Measurements from ENCODE around the gene CFAP100.

- TF ChIP-seq CTCF (IDR thresholded peaks at IDR 0.05) (no peak), ZFX (IDR thresholded peaks at IDR 0.05; ENCODE audit: borderline replicate concordance) (no peak)
These were observed 85.5 kb downstream of the CFAP100 start for GRCh38 chr3:126480206-126480605.
